ENCODE measurements around the gene NR5A1. TPM values are rescaled to one million over a fixed set of nuclear protein-coding genes. Genes with fewer than 3 reads are reported as not detected.

The NR5A1 gene
- total and polyA plus RNA-seq, 2 of the 13 experiments (the other 11 are each of a cell fraction or from before 2014, with no cell fraction given) = 28.9 to 44.7 TPM

GRCh38 chr9:124480621-124480981 lies 26.6 kb downstream of the NR5A1 start (continued):
- TF ChIP-seq REST (IDR thresholded peaks at IDR 0.05; ENCODE audit: borderline replicate concordance in 1 of 2, low read depth in 1 of 2, low read length in 2 of 2) (no peak), ZNF660 (CRISPR knock-in tag; IDR thresholded peaks at IDR 0.05; ENCODE audit: borderline replicate concordance, low read depth) (no peak), PRDM10 (CRISPR knock-in tag; IDR thresholded peaks at IDR 0.05; ENCODE audit: low read depth) (no peak), THYN1 (CRISPR knock-in tag; IDR thresholded peaks at IDR 0.05; ENCODE audit: borderline replicate concordance, low read depth) (no peak), YY1 (IDR thresholded peaks at IDR 0.05; ENCODE audit: insufficient read depth, insufficient replicate concordance, low read depth, low read length) (no peak), ZNF737 (CRISPR knock-in tag; IDR thresholded peaks at IDR 0.05; ENCODE audit: borderline replicate concordance) (no peak), ZNF224 (CRISPR knock-in tag; IDR thresholded peaks at IDR 0.05) (no peak), ARID3A (IDR thresholded peaks at IDR 0.05; ENCODE audit: low read depth, low read length) (no peak), KLF13 (CRISPR knock-in tag; IDR thresholded peaks at IDR 0.05) (no peak), ZNF556 (CRISPR knock-in tag; IDR thresholded peaks at IDR 0.05; ENCODE audit: borderline replicate concordance) (no peak), NR0B2 (CRISPR knock-in tag; IDR thresholded peaks at IDR 0.05) (no peak), MIER3 (CRISPR knock-in tag; IDR thresholded peaks at IDR 0.05; ENCODE audit: borderline replicate concordance) (no peak), KDM4B (CRISPR knock-in tag; IDR thresholded peaks at IDR 0.05) (no peak), ZNF580 (CRISPR knock-in tag; IDR thresholded peaks at IDR 0.05; ENCODE audit: borderline replicate concordance, low read depth) (no peak), SRSF9 (IDR thresholded peaks at IDR 0.05; ENCODE audit: borderline replicate concordance, insufficient read depth, low read depth, low read length, poor library complexity, severe bottlenecking) (no peak), ZNF574 (CRISPR knock-in tag; IDR thresholded peaks at IDR 0.05) (0 out of 2 replicates have a peak, but pooled peaks have one; percentile 21)
